Measurements from ENCODE around the gene TRAPPC10. TPM values are rescaled to one million over a fixed set of nuclear protein-coding genes. Genes with fewer than 3 reads are reported as not detected.

The TRAPPC10 gene
- total and polyA plus RNA-seq, 2 experiments from 2014 or later = 12.9 to 16.6 TPM

DNA sequence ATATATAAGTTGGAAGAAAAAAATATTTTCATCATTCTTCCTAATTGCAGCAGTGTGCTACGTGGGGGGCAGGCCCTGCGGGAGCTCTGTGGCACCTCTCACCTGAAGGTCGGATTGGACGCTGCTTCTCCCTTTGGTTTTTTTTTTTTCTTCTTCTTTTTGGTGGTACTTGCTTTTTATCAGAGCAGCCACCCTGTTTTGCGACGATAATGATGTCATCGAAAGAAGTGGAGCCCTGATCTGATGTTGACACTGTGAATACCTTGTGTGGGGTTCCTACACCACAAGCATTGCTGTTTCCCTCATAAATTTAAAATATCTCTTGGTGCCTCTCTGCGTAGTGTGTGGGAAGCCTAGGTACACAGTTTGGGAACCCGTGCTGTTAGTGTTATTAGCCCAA lies 5.5 kb downstream of the TRAPPC10 start:
- no peaks in the 10 kb centered on the region for H3K9me2 ChIP-seq (replicated peaks; ENCODE audit: insufficient read depth)
- H3K27me3 ChIP-seq = no peaks in the 10 kb centered on the region
- H3K27ac ChIP-seq = no peak overlapping the region
- 94% methylated on average over 9 of the region's 9 CpGs for WGBS (ENCODE audit: low lambda C conversion rate, missing lambda C conversion rate)
- DNase-seq (ENCODE audit: low spot score) = no peak
- no peak overlapping the region for H3K4me2 ChIP-seq
- no peak overlapping the region for H2AFZ ChIP-seq
- H3K4me1 ChIP-seq (ENCODE audit: insufficient read depth) = peaks cover 12% of the 10 kb centered on the region
- TF ChIP-seq EZH2 (IDR thresholded peaks at IDR 0.05; ENCODE audit: borderline replicate concordance) = no peak
- TF ChIP-seq, protein P1, sequence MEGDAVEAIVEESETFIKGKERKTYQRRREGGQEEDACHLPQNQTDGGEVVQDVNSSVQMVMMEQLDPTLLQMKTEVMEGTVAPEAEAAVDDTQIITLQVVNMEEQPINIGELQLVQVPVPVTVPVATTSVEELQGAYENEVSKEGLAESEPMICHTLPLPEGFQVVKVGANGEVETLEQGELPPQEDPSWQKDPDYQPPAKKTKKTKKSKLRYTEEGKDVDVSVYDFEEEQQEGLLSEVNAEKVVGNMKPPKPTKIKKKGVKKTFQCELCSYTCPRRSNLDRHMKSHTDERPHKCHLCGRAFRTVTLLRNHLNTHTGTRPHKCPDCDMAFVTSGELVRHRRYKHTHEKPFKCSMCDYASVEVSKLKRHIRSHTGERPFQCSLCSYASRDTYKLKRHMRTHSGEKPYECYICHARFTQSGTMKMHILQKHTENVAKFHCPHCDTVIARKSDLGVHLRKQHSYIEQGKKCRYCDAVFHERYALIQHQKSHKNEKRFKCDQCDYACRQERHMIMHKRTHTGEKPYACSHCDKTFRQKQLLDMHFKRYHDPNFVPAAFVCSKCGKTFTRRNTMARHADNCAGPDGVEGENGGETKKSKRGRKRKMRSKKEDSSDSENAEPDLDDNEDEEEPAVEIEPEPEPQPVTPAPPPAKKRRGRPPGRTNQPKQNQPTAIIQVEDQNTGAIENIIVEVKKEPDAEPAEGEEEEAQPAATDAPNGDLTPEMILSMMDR (IDR thresholded peaks at IDR 0.05; ENCODE audit: poor library complexity) = no peak
- H3K4me3 ChIP-seq = no peak overlapping the region
- no peaks in the 10 kb centered on the region for H3K36me3 ChIP-seq (replicated peaks; ENCODE audit: insufficient read depth, low read depth)
- peaks cover 96% of the 10 kb centered on the region for H3K79me2 ChIP-seq
- H3K9me3 ChIP-seq (ENCODE audit: low read depth) = no peaks in the 10 kb centered on the region
- H4K20me1 ChIP-seq (ENCODE audit: insufficient read depth, poor library complexity, severe bottlenecking) = peaks cover 73% of the 10 kb centered on the region

DNA sequence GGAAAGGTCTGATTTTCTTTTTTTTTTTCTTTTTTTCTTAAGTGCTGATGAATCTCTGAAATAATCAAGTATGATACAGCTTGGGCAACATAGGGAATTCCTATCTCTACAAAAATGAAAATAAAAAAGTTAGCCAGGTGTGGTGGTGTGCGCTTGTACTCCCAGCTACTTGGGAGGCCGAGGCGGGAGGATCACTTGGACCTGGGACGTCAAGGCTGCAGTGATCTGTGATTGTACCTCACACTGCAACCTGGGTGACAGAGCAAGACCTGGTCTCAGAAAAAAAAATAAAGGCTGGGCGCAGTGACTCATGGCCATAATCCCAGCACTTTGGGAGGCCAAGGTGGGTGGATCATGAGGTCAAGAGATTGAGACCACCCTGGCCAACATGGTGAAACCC lies 6.0 kb downstream of the TRAPPC10 start:
- H3K9me2 ChIP-seq (replicated peaks; ENCODE audit: insufficient read depth) = no peaks in the 10 kb centered on the region
- H3K9me3 ChIP-seq (ENCODE audit: low read depth) = no peaks in the 10 kb centered on the region
- H3K79me2 ChIP-seq = peaks cover 97% of the 10 kb centered on the region
- no peak overlapping the region for H3K4me3 ChIP-seq
- H3K27me3 ChIP-seq = no peaks in the 10 kb centered on the region
- H4K20me1 ChIP-seq (ENCODE audit: insufficient read depth, poor library complexity, severe bottlenecking) = peaks cover 73% of the 10 kb centered on the region
- no peaks in the 10 kb centered on the region for H3K36me3 ChIP-seq (replicated peaks; ENCODE audit: insufficient read depth, low read depth)
- TF ChIP-seq EZH2 (IDR thresholded peaks at IDR 0.05; ENCODE audit: borderline replicate concordance) = no peak
- no peak for TF ChIP-seq EZH2phosphoT487 (IDR thresholded peaks at IDR 0.05; ENCODE audit: low read depth, severe bottlenecking, unreplicated experiment)
- TF ChIP-seq, protein P1 (IDR thresholded peaks at IDR 0.05; ENCODE audit: poor library complexity) = no peak
- 94% methylated on average over 5 of the region's 5 CpGs for WGBS (ENCODE audit: low lambda C conversion rate, missing lambda C conversion rate)
- no peak for DNase-seq (ENCODE audit: low spot score)
- no peak overlapping the region for H2AFZ ChIP-seq
- H3K4me1 ChIP-seq (ENCODE audit: insufficient read depth) = peaks cover 12% of the 10 kb centered on the region
- H3K4me2 ChIP-seq = no peak overlapping the region
- H3K27ac ChIP-seq = no peak overlapping the region

DNA sequence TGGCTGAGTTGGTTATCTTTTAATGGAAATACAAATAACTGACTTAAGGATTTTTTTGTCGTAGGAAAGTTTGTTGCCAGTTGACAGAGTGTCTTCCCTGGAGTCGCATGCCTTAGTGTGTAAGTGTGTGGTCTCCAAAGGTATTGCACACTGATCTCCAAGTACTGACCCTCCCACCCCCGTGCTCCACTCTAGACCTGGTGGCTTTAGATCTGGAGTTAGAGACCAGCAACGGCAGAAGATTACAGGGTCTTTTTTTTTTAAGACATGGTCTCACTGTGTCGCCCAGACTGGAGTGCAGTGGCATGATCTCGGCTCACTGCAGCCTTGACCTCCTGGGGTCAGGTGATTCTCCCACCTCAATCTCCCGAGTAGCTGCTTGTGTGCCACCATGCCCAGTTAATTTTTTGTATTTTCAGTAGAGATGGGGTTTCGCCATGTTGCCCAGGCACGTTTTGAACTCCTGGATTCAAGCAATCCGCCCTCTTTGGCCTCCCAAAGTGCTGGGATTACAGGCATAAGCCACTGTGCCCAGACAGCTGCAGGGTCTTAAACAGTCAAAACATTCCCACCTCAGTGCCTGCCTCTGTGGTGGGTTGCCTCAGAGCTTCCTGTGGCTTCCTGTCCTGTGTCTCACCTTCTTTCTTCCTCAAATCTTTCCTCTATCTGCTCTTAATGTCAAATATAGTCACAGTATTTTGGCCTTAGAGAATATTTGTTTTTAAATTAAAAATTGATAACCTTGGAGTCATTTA lies 6.9 kb downstream of the TRAPPC10 start:
- no peaks in the 10 kb centered on the region for H3K27me3 ChIP-seq
- no peak overlapping the region for H3K4me2 ChIP-seq
- H3K79me2 ChIP-seq = peaks cover 97% of the 10 kb centered on the region
- H3K4me3 ChIP-seq = no peak overlapping the region
- peaks cover 3% of the 10 kb centered on the region for H3K4me1 ChIP-seq (ENCODE audit: insufficient read depth)
- no peaks in the 10 kb centered on the region for H3K36me3 ChIP-seq (replicated peaks; ENCODE audit: insufficient read depth, low read depth)
- 84% methylated on average over 10 of the region's 10 CpGs for WGBS (ENCODE audit: low lambda C conversion rate, missing lambda C conversion rate)
- no peak for DNase-seq (ENCODE audit: low spot score)
- H2AFZ ChIP-seq = no peak overlapping the region
- peaks cover 71% of the 10 kb centered on the region for H4K20me1 ChIP-seq (ENCODE audit: insufficient read depth, poor library complexity, severe bottlenecking)
- no peaks in the 10 kb centered on the region for H3K9me3 ChIP-seq (ENCODE audit: low read depth)
- TF ChIP-seq EZH2 (IDR thresholded peaks at IDR 0.05; ENCODE audit: borderline replicate concordance) (no peak), EZH2phosphoT487 (IDR thresholded peaks at IDR 0.05; ENCODE audit: low read depth, severe bottlenecking, unreplicated experiment) (no peak)
- TF ChIP-seq, protein P1 (IDR thresholded peaks at IDR 0.05; ENCODE audit: poor library complexity) = no peak
- H3K27ac ChIP-seq = no peak overlapping the region
- no peaks in the 10 kb centered on the region for H3K9me2 ChIP-seq (replicated peaks; ENCODE audit: insufficient read depth)

Data from hepatocyte (in vitro differentiated cells).